Measurements from ENCODE around the gene MAP1LC3B. TPM values are rescaled to one million over a fixed set of nuclear protein-coding genes. Genes with fewer than 3 reads are reported as not detected.

The MAP1LC3B gene
- total and polyA plus RNA-seq, 12 donors: 47.0 to 161 (median 125) TPM

GRCh38 chr16:87407511-87408112 is 15.5 kb downstream of the MAP1LC3B start:
- no peak for TF ChIP-seq CTCF (IDR thresholded peaks at IDR 0.05)
- ATAC-seq (peak; percentile 10 to 82 (median 52)), DNase-seq (peak in 1 of 2 donors; percentile 51)
- Histone ChIP-seq H3K27ac (peak overlapping the region in 3 of 10 donors; percentile 8 to 10 (median 9)), H3K36me3 (peaks cover 0 to 100% (median 49%) of the 10 kb centered on the region in 9 donors), H3K4me1 (peaks cover 0 to 20% (median 0%) of the 10 kb centered on the region in 9 donors), H3K27me3 (no peaks in the 10 kb centered on the region), H3K9me3 (no peaks in the 10 kb centered on the region), H3K4me3 (no peak overlapping the region)
- WGBS, 2 donors: 71 to 86% methylated on average over 26 of the region's 26 CpGs
- intact Hi-C loops (cut with DNase I): loop anchor here in 3 of 10 donors (5.0 to 10.0 kb wide), 3 partner anchors 47 to 230 kb away; no protein-coding TSS in a partner anchor

- peaks cover 0 to 100% (median 57%) of the 10 kb centered on the region in 9 donors for H3K36me3 ChIP-seq
- no peak for ATAC-seq
- intact Hi-C loops (cut with DNase I): loop anchor here in 3 of 10 donors (5.0 to 10.0 kb wide), 3 partner anchors 46 to 228 kb away; no protein-coding TSS in a partner anchor
- H3K4me3 ChIP-seq: no peak overlapping the region
- TF ChIP-seq CTCF (IDR thresholded peaks at IDR 0.05): no peak
- no peaks in the 10 kb centered on the region for H3K27me3 ChIP-seq
- peaks cover 0 to 20% (median 0%) of the 10 kb centered on the region in 9 donors for H3K4me1 ChIP-seq
- 76 to 86% methylated on average over 13 of the region's 13 CpGs for WGBS, 2 donors
- no peak overlapping the region for H3K27ac ChIP-seq
- DNase-seq: no peak
- no peaks in the 10 kb centered on the region for H3K9me3 ChIP-seq
Observed at GRCh38 chr16:87409153-87409552, 17.0 kb downstream of the MAP1LC3B start.

- H3K36me3 ChIP-seq: peaks cover 0 to 100% (median 59%) of the 10 kb centered on the region in 9 donors
- DNase-seq: no peak
- H3K27ac ChIP-seq: no peak overlapping the region
- H3K4me1 ChIP-seq: peaks cover 0 to 20% (median 0%) of the 10 kb centered on the region in 9 donors
- WGBS, 2 donors: 93 to 94% methylated on average over 13 of the region's 13 CpGs
- no peaks in the 10 kb centered on the region for H3K27me3 ChIP-seq
- no peaks in the 10 kb centered on the region for H3K9me3 ChIP-seq
- no peak overlapping the region for H3K4me3 ChIP-seq
- intact Hi-C loops (cut with DNase I): loop anchor here in 7 of 10 donors (5.0 to 10.0 kb wide), 6 partner anchors 45 to 355 kb away; partner anchors contain the start of gene KLHDC4 (in 1 of the 7)
- no peak for TF ChIP-seq CTCF (IDR thresholded peaks at IDR 0.05)
- no peak for ATAC-seq
Observed at GRCh38 chr16:87409781-87410180, 17.6 kb downstream of the MAP1LC3B start.

- TF ChIP-seq CTCF (IDR thresholded peaks at IDR 0.05): no peak
- no peak for DNase-seq
- peaks cover 0 to 100% (median 57%) of the 10 kb centered on the region in 9 donors for H3K36me3 ChIP-seq
- ATAC-seq: no peak
- H3K9me3 ChIP-seq: no peaks in the 10 kb centered on the region
- peaks cover 0 to 20% (median 0%) of the 10 kb centered on the region in 9 donors for H3K4me1 ChIP-seq
- H3K27ac ChIP-seq: no peak overlapping the region
- no peaks in the 10 kb centered on the region for H3K27me3 ChIP-seq
- intact Hi-C loops (cut with DNase I): loop anchor here in 5 of 10 donors (10.0 kb wide), 3 partner anchors 134 to 354 kb away; partner anchors contain the start of gene KLHDC4 (in 1 of the 5)
- H3K4me3 ChIP-seq: no peak overlapping the region
- WGBS, 2 donors: 93 to 96% methylated on average over 11 of the region's 11 CpGs
Observed at GRCh38 chr16:87410530-87410929, 18.4 kb downstream of the MAP1LC3B start.
